LNCaP clone FGC (cell line): ENCODE data around the gene RBFOX2.
A peak's percentile ranks its signal among the peaks of the same experiment; 100 is the strongest.

Experiments
- DNase-seq: peaks from one replicate; pipeline ENCODE4 v3.0.0-alpha.2; 2011; ENCODE audit warnings: low read depth
- H3K4me3 ChIP-seq: 2 replicates; pipeline ENCODE4 v1.5.1; 2011; ENCODE audit warnings: mild to moderate bottlenecking, low read depth, low read length, control low read depth
- TF ChIP-seq, protein P1 (sequence below): IDR thresholded peaks from 2 replicates; pipeline ENCODE4 v1.5.1; 2012; ENCODE audit warnings: mild to moderate bottlenecking; ENCODE audit not compliant: control insufficient read depth, insufficient read depth; ENCODE audit errors: extremely low read depth

Gene RBFOX2

DNA sequence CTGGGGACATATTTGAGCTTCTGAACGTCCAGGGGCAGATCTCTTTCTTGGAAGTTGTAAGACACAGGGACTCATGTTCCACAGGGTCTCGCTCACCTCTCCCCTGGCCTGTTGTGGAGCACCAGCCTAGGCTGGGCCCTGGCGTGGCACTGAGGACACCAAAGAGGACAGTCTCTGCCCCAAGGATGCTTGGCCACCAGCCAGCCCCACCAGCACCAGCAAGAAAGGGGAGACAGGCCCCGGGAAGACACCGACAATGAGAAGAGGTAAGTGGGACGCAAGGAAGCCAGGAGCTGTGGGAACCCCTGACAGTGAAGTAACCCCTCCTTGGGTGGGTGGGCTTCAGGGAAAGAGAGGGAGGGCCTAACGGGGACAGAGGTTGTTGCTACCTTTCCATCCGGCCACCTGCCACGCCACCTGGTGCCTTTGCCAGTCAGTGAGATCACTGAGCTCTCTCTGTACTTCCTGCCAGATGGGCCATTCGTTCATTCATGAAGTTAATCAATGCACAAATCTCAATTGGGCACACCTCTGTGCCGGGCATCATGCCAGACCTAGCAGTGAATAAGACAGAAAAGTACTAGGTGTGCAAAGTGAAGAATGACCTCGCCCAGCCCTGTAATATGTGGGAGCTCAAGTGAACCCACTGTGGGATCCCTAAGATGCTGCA lies 299.9 kb downstream of the RBFOX2 start:
- peak; percentile 18 for DNase-seq
- TF ChIP-seq, protein P1, sequence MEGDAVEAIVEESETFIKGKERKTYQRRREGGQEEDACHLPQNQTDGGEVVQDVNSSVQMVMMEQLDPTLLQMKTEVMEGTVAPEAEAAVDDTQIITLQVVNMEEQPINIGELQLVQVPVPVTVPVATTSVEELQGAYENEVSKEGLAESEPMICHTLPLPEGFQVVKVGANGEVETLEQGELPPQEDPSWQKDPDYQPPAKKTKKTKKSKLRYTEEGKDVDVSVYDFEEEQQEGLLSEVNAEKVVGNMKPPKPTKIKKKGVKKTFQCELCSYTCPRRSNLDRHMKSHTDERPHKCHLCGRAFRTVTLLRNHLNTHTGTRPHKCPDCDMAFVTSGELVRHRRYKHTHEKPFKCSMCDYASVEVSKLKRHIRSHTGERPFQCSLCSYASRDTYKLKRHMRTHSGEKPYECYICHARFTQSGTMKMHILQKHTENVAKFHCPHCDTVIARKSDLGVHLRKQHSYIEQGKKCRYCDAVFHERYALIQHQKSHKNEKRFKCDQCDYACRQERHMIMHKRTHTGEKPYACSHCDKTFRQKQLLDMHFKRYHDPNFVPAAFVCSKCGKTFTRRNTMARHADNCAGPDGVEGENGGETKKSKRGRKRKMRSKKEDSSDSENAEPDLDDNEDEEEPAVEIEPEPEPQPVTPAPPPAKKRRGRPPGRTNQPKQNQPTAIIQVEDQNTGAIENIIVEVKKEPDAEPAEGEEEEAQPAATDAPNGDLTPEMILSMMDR: no peak
- no peak overlapping the region for H3K4me3 ChIP-seq

DNA sequence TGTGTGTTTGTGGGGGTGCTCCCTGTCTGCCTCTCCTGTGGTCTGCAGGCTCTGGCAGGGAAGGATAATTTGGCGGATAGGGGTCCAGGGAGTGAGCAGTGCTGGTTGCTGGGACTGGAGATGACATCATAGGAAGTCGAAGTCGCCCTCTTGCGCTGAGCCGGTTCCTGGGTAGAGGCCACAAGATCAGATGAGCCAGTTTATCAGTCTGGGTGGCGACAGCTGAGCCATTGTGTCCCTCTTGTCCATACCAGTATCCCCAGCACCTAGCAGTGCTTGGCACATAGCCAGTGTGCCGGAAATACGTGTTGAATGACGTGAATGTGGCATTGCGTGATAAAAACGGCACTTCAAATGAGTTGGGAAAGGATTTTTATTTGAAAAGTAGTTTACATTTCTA lies 301.2 kb downstream of the RBFOX2 start:
- no peak for DNase-seq
- TF ChIP-seq, protein P1: no peak
- H3K4me3 ChIP-seq: no peak overlapping the region

DNA sequence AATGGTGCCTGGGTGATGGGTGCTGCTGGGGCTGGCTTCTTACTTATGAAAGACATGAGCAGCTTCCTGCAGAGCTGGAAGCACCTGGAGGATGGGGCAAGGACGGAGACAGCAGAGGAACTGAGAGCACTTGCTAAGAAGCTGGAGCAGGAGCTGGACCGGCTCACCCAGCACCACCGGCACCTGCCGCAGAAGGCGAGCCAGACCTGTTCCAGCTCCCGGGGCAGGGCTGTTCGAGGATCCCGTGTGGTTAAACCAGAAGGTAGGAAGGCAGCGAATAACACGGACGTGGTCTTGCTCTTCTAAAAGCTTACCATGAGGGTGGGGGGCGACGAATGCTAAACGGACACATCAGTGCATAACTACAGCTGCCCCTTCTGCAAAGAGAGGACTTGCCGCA lies 301.7 kb downstream of the RBFOX2 start:
- no peak overlapping the region for H3K4me3 ChIP-seq
- DNase-seq: no peak
- TF ChIP-seq, protein P1: no peak

DNA sequence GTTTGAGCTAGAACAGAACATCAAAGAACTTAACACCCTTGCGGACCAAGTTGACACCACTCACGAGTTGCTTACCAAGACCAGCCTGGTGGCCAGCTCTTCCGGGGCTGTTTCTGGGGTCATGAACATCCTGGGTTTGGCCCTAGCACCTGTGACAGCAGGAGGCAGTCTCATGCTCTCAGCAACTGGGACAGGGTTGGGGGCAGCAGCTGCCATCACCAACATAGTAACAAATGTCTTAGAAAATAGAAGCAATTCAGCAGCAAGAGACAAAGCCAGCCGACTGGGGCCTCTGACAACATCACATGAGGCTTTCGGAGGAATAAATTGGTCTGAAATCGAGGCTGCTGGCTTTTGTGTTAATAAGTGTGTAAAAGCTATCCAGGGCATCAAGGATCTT lies 302.2 kb downstream of the RBFOX2 start:
- H3K4me3 ChIP-seq: no peak overlapping the region
- no peak for DNase-seq
- TF ChIP-seq, protein P1: no peak

DNA sequence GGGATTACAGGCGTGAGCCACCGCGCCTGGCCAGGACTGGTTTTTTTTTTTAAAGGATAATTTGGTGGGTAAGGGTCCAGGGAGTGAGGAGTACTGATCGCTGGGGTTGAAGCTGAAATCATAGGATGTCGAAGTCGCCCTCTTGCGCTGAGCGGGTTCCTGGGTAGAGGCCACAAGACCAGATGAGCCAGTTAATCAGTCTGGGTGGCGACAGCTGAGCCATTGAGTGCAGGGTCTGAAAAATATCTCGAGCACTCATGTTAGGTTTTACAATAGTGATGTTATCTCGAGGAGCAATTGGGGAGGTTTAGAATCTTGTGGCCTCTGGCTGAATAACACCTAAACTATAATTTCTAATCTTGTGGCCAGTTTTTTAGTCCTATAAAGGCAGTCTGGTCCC lies 303.1 kb downstream of the RBFOX2 start:
- DNase-seq: no peak
- H3K4me3 ChIP-seq: no peak overlapping the region
- TF ChIP-seq, protein P1: no peak

DNA sequence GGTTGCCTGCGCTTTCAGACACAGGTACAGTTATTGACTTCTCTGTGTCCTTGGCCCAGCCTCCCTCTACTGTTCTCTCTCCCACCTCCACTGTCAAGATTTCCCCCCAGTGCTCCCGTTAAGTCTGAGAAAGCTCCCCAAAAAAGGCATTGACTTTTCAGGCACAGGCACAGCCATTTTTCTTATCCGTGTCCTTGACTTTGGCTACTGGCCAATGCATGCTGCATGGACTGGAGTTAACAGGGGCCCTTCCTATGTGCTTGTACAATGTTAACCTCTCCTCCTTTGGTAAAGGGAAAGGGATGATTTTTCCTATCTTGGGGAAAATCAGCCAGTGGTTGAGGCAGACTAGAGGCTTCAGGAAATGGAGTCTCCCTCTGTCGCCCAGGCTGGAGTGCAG lies 306.7 kb downstream of the RBFOX2 start:
- no peak overlapping the region for H3K4me3 ChIP-seq
- DNase-seq: no peak
- TF ChIP-seq, protein P1: no peak
